ENCODE measurements around the gene COA1. TPM values are rescaled to one million over a fixed set of nuclear protein-coding genes. Genes with fewer than 3 reads are reported as not detected.
A peak's percentile ranks its signal among the peaks of the same experiment; 100 is the strongest.
"Not testable (repeated sequence)": the region's sequence is repeated elsewhere in the genome, so short reads cannot be mapped to it uniquely, and the experiment has no call there.

Gene COA1
- total RNA-seq, 1 donor from 2014 or later: 43.7 TPM

- no peak for DNase-seq (ENCODE audit: low read depth)
Measured at GRCh38 chr7:43691611-43692010, 37.7 kb downstream of the COA1 start.

GRCh38 chr7:43689115-43689514 is 40.2 kb downstream of the COA1 start:
- no peak for DNase-seq (ENCODE audit: low read depth)

GRCh38 chr7:43687866-43688265 is 41.5 kb downstream of the COA1 start:
- DNase-seq (ENCODE audit: low read depth): not testable (repeated sequence)

GRCh38 chr7:43686991-43687390 is 42.3 kb downstream of the COA1 start:
- DNase-seq (ENCODE audit: low read depth): no peak

- no peak for DNase-seq (ENCODE audit: low read depth)
Measured at GRCh38 chr7:43680736-43681135, 48.6 kb downstream of the COA1 start.

GRCh38 chr7:43679210-43680068 is 49.9 kb downstream of the COA1 start:
- no peak for DNase-seq (ENCODE audit: low read depth)

- no peak for DNase-seq (ENCODE audit: low read depth)
Measured at GRCh38 chr7:43678315-43678714, 51.0 kb downstream of the COA1 start.

GRCh38 chr7:43677864-43678263 is 51.5 kb downstream of the COA1 start:
- DNase-seq (ENCODE audit: low read depth): no peak

- DNase-seq (ENCODE audit: low read depth): peak; percentile 100
Measured at GRCh38 chr7:43674559-43675436, 54.5 kb downstream of the COA1 start.

- not testable (repeated sequence) for DNase-seq (ENCODE audit: low read depth)
Measured at GRCh38 chr7:43673243-43673976, 55.9 kb downstream of the COA1 start.

GRCh38 chr7:43671521-43671920 is 57.8 kb downstream of the COA1 start:
- no peak for DNase-seq (ENCODE audit: low read depth)

GRCh38 chr7:43669286-43670081 is 59.8 kb downstream of the COA1 start:
- DNase-seq (ENCODE audit: low read depth): peak; percentile 80

GRCh38 chr7:43668035-43668434 is 61.3 kb downstream of the COA1 start:
- no peak for DNase-seq (ENCODE audit: low read depth)

GRCh38 chr7:43666938-43667337 is 62.4 kb downstream of the COA1 start:
- no peak for DNase-seq (ENCODE audit: low read depth)

GRCh38 chr7:43664681-43665080 is 64.6 kb downstream of the COA1 start:
- no peak for DNase-seq (ENCODE audit: low read depth)

GRCh38 chr7:43660141-43660540 is 69.2 kb downstream of the COA1 start:
- no peak for DNase-seq (ENCODE audit: low read depth)

GRCh38 chr7:43659549-43659896 is 69.8 kb downstream of the COA1 start:
- DNase-seq (ENCODE audit: low read depth): no peak

- peak; percentile 97 for DNase-seq (ENCODE audit: low read depth)
Measured at GRCh38 chr7:43658718-43659548, 70.4 kb downstream of the COA1 start.

GRCh38 chr7:43656997-43657396 is 72.3 kb downstream of the COA1 start:
- DNase-seq (ENCODE audit: low read depth): no peak

- no peak for DNase-seq (ENCODE audit: low read depth)
Measured at GRCh38 chr7:43655584-43655983, 73.7 kb downstream of the COA1 start.
